ENCODE measurements around the gene ZNF350.
"Not testable (repeated sequence)": the region's sequence is repeated elsewhere in the genome, so short reads cannot be mapped to it uniquely, and the experiment has no call there.

ZNF350 gene

GRCh38 chr19:51983361-51983760 is 3.3 kb downstream of the ZNF350 start:
- Histone ChIP-seq H3K9me2 (replicated peaks; ENCODE audit: insufficient read depth, low read length) (no peaks in the 10 kb centered on the region), H4K20me1 (ENCODE audit: insufficient read depth, low read length) (no peaks in the 10 kb centered on the region), H3K4me1 (ENCODE audit: low read length) (no peaks in the 10 kb centered on the region), H3K79me2 (ENCODE audit: low read length) (peaks cover 21% of the 10 kb centered on the region), H3K4me3 (ENCODE audit: low read length) (no peak overlapping the region), H3K4me2 (ENCODE audit: low read depth, low read length) (no peak overlapping the region), H3K27me3 (replicated peaks; ENCODE audit: insufficient read depth, low read length) (no peaks in the 10 kb centered on the region), H3K27ac (ENCODE audit: low read length) (no peak overlapping the region), H3K36me3 (replicated peaks; ENCODE audit: insufficient read depth, low read length) (no peaks in the 10 kb centered on the region), H2AFZ (ENCODE audit: low read length) (no peak overlapping the region), H3K9me3 (replicated peaks; ENCODE audit: insufficient read depth, low read length) (no peaks in the 10 kb centered on the region; the same call in 1 of the 2 replicates), H3K9ac (ENCODE audit: low read length) (no peak overlapping the region), H3F3A (ENCODE audit: insufficient read depth, low read length) (no peaks in the 10 kb centered on the region)
- TF ChIP-seq EZH2 (optimal IDR thresholded peaks at IDR 0.05; ENCODE audit: low read depth, low read length) (no peak), CTCF (IDR thresholded peaks at IDR 0.05; ENCODE audit: low read length) (no peak), EZH2phosphoT487 (IDR thresholded peaks at IDR 0.05; ENCODE audit: low read length) (no peak)
- DNase-seq: no peak

- H3K27ac ChIP-seq (ENCODE audit: low read length); H3K9ac ChIP-seq (ENCODE audit: low read length); H3K9me3 ChIP-seq (replicated peaks; ENCODE audit: insufficient read depth, low read length); H4K20me1 ChIP-seq (ENCODE audit: insufficient read depth, low read length); H3F3A ChIP-seq (ENCODE audit: insufficient read depth, low read length); H3K4me1 ChIP-seq (ENCODE audit: low read length); H3K4me3 ChIP-seq (ENCODE audit: low read length); H3K27me3 ChIP-seq (replicated peaks; ENCODE audit: insufficient read depth, low read length); DNase-seq; H2AFZ ChIP-seq (ENCODE audit: low read length); H3K36me3 ChIP-seq (replicated peaks; ENCODE audit: insufficient read depth, low read length); H3K9me2 ChIP-seq (replicated peaks; ENCODE audit: insufficient read depth, low read length); H3K4me2 ChIP-seq (ENCODE audit: low read depth, low read length): not testable (repeated sequence)
- peaks cover 17% of the 10 kb centered on the region for H3K79me2 ChIP-seq (ENCODE audit: low read length)
Observed at GRCh38 chr19:51980926-51981325, 5.7 kb downstream of the ZNF350 start.

GRCh38 chr19:51980116-51980736 is 6.4 kb downstream of the ZNF350 start:
- peaks cover 13% of the 10 kb centered on the region for H3K79me2 ChIP-seq (ENCODE audit: low read length)
- H3K9me2 ChIP-seq (replicated peaks; ENCODE audit: insufficient read depth, low read length): no peaks in the 10 kb centered on the region

More at GRCh38 chr19:51980116-51980736, 6.4 kb downstream of the ZNF350 start:
- no peaks in the 10 kb centered on the region for H3F3A ChIP-seq (ENCODE audit: insufficient read depth, low read length)
- H3K36me3 ChIP-seq (replicated peaks; ENCODE audit: insufficient read depth, low read length): no peaks in the 10 kb centered on the region
- no peak for DNase-seq
- no peak overlapping the region for H2AFZ ChIP-seq (ENCODE audit: low read length)
- no peaks in the 10 kb centered on the region for H3K4me1 ChIP-seq (ENCODE audit: low read length)
- no peak overlapping the region for H3K4me2 ChIP-seq (ENCODE audit: low read depth, low read length)
- TF ChIP-seq EZH2 (optimal IDR thresholded peaks at IDR 0.05; ENCODE audit: low read depth, low read length) (no peak), CTCF (IDR thresholded peaks at IDR 0.05; ENCODE audit: low read length) (no peak), EZH2phosphoT487 (IDR thresholded peaks at IDR 0.05; ENCODE audit: low read length) (no peak)
- no peaks in the 10 kb centered on the region for H3K27me3 ChIP-seq (replicated peaks; ENCODE audit: insufficient read depth, low read length)
- H3K9me3 ChIP-seq (replicated peaks; ENCODE audit: insufficient read depth, low read length): no peaks in the 10 kb centered on the region; the same call in 1 of the 2 replicates
- no peak overlapping the region for H3K4me3 ChIP-seq (ENCODE audit: low read length)
- no peak overlapping the region for H3K27ac ChIP-seq (ENCODE audit: low read length)
- no peak overlapping the region for H3K9ac ChIP-seq (ENCODE audit: low read length)
- no peaks in the 10 kb centered on the region for H4K20me1 ChIP-seq (ENCODE audit: insufficient read depth, low read length)

Data from MM.1S (cell line).